PFSK-1 (cell line): ENCODE results near the gene BTBD16.

ENCODE experiments used
- FOXP2 ChIP-seq: optimal IDR thresholded peaks from 2 replicates; pipeline ENCODE3; 2011; ENCODE audit warnings: borderline replicate concordance, control low read depth, inconsistent platforms; ENCODE audit not compliant: insufficient read depth; ENCODE audit errors: extremely low read length, extremely low read depth
- POLR2AphosphoS5 ChIP-seq: IDR thresholded peaks from 2 replicates; pipeline ENCODE4 v1.6.1; 2012; ENCODE audit warnings: low read depth, mild to moderate bottlenecking, control low read depth, low read length, moderate library complexity
- REST ChIP-seq, 2 experiments: IDR thresholded peaks; 2 replicates each; pipeline versions ENCODE4 v1.6.1 to v1.8.0; 2011 to 2012; ENCODE audit warnings: low read depth in 2 of 2, low read length in 2 of 2, control low read depth in 1 of 2, inconsistent platforms in 1 of 2, mild to moderate bottlenecking in 1 of 2, moderate library complexity in 1 of 2; ENCODE audit not compliant: insufficient read depth in 1 of 2
- SIN3A ChIP-seq: IDR thresholded peaks from 2 replicates; pipeline ENCODE4 v1.6.1; 2012; ENCODE audit warnings: mild to moderate bottlenecking, low read length, moderate library complexity, borderline replicate concordance; ENCODE audit not compliant: insufficient read depth
- TAF1 ChIP-seq: IDR thresholded peaks from 2 replicates; pipeline ENCODE4 v1.6.1; 2012; ENCODE audit warnings: low read length, control low read depth, borderline replicate concordance; ENCODE audit not compliant: insufficient read depth

The BTBD16 gene

GRCh38 chr10:122379537-122379936, 108.4 kb downstream of the BTBD16 start:
- TF ChIP-seq TAF1 (no peak), FOXP2 (no peak), POLR2AphosphoS5 (no peak), REST (IDR thresholded peaks at IDR 0.05; ENCODE audit: insufficient read depth in 1 of 2, low read depth in 2 of 2, low read length in 2 of 2) (no peak), SIN3A (no peak)

DNA sequence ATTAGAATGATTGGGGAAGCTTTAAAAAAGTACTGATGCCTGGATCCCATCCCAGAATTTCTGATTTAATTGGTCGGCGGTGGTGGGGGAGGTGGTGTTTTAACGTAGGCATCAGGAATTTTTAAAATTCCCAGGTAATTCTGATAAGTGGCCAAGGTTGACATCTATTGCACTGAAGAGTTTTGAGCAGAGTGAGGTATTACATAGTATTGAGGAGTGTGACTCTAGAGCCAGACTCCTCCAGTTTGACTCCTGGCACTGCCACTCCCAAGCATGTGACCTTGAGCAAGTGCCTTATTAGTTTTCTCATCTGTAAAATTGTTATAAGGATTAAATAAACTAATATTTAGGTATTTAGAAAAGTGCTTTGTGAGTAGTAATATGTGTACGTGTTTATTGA, 109.6 kb downstream of the BTBD16 start:
- no peak for TF ChIP-seq POLR2AphosphoS5
- TF ChIP-seq TAF1, result no peak
- TF ChIP-seq REST (IDR thresholded peaks at IDR 0.05; ENCODE audit: insufficient read depth in 1 of 2, low read depth in 2 of 2, low read length in 2 of 2), result no peak
- no peak for TF ChIP-seq SIN3A
- TF ChIP-seq FOXP2, result no peak

DNA sequence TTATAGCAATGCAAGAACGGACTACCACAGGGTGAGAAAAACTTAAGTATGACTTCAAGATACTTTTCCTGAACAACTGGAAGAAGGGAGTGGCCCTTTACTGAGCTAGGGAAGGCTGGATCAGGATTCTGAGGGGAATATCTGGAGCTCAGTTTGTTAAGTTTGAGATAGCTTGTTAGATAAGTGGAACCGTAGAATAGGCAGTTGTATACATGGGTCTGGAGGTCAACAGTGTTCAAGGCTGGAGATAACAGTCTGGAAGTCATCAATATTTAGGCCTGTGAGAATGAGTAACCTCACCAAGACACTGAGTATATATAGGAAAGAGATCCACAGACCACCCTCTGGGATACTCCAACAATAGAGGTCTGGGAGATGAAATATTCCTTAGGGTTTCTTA, 110.6 kb downstream of the BTBD16 start:
- TF ChIP-seq SIN3A (no peak), REST (IDR thresholded peaks at IDR 0.05; ENCODE audit: insufficient read depth in 1 of 2, low read depth in 2 of 2, low read length in 2 of 2) (no peak), TAF1 (no peak), POLR2AphosphoS5 (no peak), FOXP2 (no peak)

- no peak for TF ChIP-seq TAF1
- no peak for TF ChIP-seq FOXP2
- no peak for TF ChIP-seq SIN3A
- TF ChIP-seq REST (IDR thresholded peaks at IDR 0.05; ENCODE audit: insufficient read depth in 1 of 2, low read depth in 2 of 2, low read length in 2 of 2), result no peak
- TF ChIP-seq POLR2AphosphoS5, result no peak
Observed at GRCh38 chr10:122386514-122386913, 115.4 kb downstream of the BTBD16 start.

DNA sequence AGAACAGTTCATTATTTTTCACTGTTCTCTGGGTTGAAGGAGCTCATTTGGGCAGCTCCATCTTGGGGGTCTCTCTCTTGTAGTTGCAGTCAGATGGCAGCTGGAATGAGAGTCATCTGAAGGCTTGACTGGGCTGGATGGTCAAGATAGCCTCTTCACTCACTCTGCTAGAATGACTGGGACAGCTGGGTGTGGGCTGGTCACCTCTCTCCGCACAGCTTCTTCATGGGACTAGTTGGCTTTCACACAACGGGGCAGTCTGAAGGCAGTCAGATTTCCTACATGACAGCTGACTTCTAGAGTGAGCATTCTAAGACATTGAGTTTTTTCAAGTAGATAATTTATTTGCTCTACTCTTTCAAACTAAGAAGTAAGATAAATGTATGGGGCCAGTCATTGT, 116.5 kb downstream of the BTBD16 start:
- TF ChIP-seq FOXP2 (no peak), POLR2AphosphoS5 (no peak), TAF1 (no peak), SIN3A (no peak), REST (IDR thresholded peaks at IDR 0.05; ENCODE audit: insufficient read depth in 1 of 2, low read depth in 2 of 2, low read length in 2 of 2) (no peak)
